Vagina (tissue), 2 donors: ENCODE results near the gene LUZP1.

Source experiments
- POLR2A ChIP-seq, 2 donors: fragments of 450-650 bp; IDR thresholded peaks; one replicate each; pipeline ENCODE4 v1.6.1; 2017; ENCODE audit warnings: antibody characterized with exemption in 2 of 2, mild to moderate bottlenecking in 2 of 2, moderate library complexity in 2 of 2
- TF ChIP-seq, protein P1 (sequence below), 3 experiments: fragments of 450-650 bp in 2 of 3; fragments of 200-600 bp in 1 of 3; sonication (generic) in 1 of 3; IDR thresholded peaks; one replicate each; pipeline ENCODE4 v1.5.1; 2017 to 2019; ENCODE audit warnings: antibody characterized with exemption in 3 of 3, mild to moderate bottlenecking in 2 of 3, moderate library complexity in 2 of 3

DNA sequence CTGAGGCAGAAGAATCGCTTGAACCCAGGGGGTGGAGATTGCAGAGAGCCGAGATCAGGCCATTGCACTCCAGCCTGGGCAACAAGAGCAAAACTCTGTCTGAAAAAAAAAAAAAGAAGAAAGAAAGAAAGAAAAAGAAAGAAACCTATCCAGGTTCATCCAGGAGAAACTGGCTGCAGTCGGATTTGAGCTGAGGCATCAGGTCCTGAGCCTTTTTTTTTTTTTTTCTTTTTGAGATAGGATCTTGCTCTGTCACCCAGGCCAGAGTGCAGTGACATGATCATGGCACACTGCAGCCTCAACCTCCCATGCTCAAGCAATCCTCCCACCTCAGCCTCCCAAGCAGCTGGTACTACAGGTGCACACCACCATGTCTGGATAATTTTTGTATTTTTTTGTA lies 22.5 kb upstream of the LUZP1 start:
- no peak for TF ChIP-seq POLR2A (IDR thresholded peaks at IDR 0.05)
- TF ChIP-seq, protein P1, sequence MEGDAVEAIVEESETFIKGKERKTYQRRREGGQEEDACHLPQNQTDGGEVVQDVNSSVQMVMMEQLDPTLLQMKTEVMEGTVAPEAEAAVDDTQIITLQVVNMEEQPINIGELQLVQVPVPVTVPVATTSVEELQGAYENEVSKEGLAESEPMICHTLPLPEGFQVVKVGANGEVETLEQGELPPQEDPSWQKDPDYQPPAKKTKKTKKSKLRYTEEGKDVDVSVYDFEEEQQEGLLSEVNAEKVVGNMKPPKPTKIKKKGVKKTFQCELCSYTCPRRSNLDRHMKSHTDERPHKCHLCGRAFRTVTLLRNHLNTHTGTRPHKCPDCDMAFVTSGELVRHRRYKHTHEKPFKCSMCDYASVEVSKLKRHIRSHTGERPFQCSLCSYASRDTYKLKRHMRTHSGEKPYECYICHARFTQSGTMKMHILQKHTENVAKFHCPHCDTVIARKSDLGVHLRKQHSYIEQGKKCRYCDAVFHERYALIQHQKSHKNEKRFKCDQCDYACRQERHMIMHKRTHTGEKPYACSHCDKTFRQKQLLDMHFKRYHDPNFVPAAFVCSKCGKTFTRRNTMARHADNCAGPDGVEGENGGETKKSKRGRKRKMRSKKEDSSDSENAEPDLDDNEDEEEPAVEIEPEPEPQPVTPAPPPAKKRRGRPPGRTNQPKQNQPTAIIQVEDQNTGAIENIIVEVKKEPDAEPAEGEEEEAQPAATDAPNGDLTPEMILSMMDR (IDR thresholded peaks at IDR 0.05) = no peak
